ENCODE results near the gene TERB1. TPM values are rescaled to one million over a fixed set of nuclear protein-coding genes. Genes with fewer than 3 reads are reported as not detected.

The TERB1 gene
- total and polyA plus RNA-seq, 2 donors (not counting 3 experiments of a cell fraction or from before 2014, with no cell fraction given) = not detected

- CTCF ChIA-PET = interaction anchor here (1.9 to 2.2 kb wide), 2 partner anchors 48 to 54 kb away, joined by 4 to 10 read pairs; partner anchors contain the start of gene NAE1
Observed at GRCh38 chr16:66776457-66776856, 24.9 kb downstream of the TERB1 start.

More at GRCh38 chr16:66776457-66776856, 24.9 kb downstream of the TERB1 start:
- no peaks in the 10 kb centered on the region for H3K27me3 ChIP-seq (ENCODE audit: control insufficient read depth in 2 of 2, insufficient read depth in 2 of 2, low read length in 2 of 2)
- H2AFZ ChIP-seq (ENCODE audit: low read depth, low read length) = no peak overlapping the region
- DNase-seq (ENCODE audit: low read depth, low spot score) (no peak), FAIRE-seq (no peak)
- no peak overlapping the region for H3K27ac ChIP-seq (ENCODE audit: insufficient read depth, low read depth, low read length)
- no peak overlapping the region for H3K4me3 ChIP-seq (replicated peaks in 1 of 3; ENCODE audit: insufficient read depth in 1 of 3, low read depth in 1 of 3, low read length in 3 of 3)
- TF ChIP-seq EZH2 (IDR thresholded peaks at IDR 0.05; ENCODE audit: borderline replicate concordance, low read depth, low read length, severe bottlenecking) (no peak), CTCF (IDR thresholded peaks at IDR 0.05; ENCODE audit: extremely low read depth in 1 of 2, insufficient read depth in 1 of 2, low read depth in 1 of 2, low read length in 2 of 2) (no peak), JUN (IDR thresholded peaks at IDR 0.05; ENCODE audit: borderline replicate concordance, insufficient read depth, insufficient read length, low read depth) (no peak), POLR2A (IDR thresholded peaks at IDR 0.05; ENCODE audit: low read depth, low read length) (no peak), POLR2AphosphoS5 (IDR thresholded peaks at IDR 0.05; ENCODE audit: insufficient read depth, low read depth, low read length) (no peak)
- peaks cover 2% of the 10 kb centered on the region for H3K4me1 ChIP-seq (ENCODE audit: control insufficient read depth, extremely low read depth, insufficient read depth, low read length)
- H3K9me1 ChIP-seq (replicated peaks; ENCODE audit: control insufficient read depth, extremely low read depth, insufficient read depth, low read length) = no peaks in the 10 kb centered on the region
- BruUV-seq (replicated peaks) = no TSS peak
- dilution Hi-C loops (cut with MboI; ENCODE audit: extremely low pct_ligation_motif_present, low sequenced_read_pairs) (no loop called here), intact Hi-C loops (cut with micrococcal nuclease) (no loop called here)
- H3K36me3 ChIP-seq (ENCODE audit: control insufficient read depth in 2 of 2, extremely low read depth in 1 of 2, insufficient read depth in 2 of 2, low read length in 2 of 2) = no peaks in the 10 kb centered on the region
- H3K79me2 ChIP-seq (ENCODE audit: control insufficient read depth, insufficient read depth, low read length) = no peaks in the 10 kb centered on the region
- no peaks in the 10 kb centered on the region for H4K20me1 ChIP-seq (replicated peaks; ENCODE audit: control insufficient read depth, extremely low read depth, insufficient read depth, low read length)
- POLR2A ChIA-PET = no interaction called here
- no peaks in the 10 kb centered on the region for H3K9me3 ChIP-seq (replicated peaks; ENCODE audit: control insufficient read depth, insufficient read depth, low read length)
- H3K4me2 ChIP-seq (ENCODE audit: insufficient read depth, low read length) = no peak overlapping the region
- no peak overlapping the region for H3K9ac ChIP-seq (replicated peaks; ENCODE audit: extremely low read depth, insufficient read depth, low read length)

All from endothelial cell of umbilical vein (primary cell).